ENCODE data around the gene VTN.

The VTN gene

DNA sequence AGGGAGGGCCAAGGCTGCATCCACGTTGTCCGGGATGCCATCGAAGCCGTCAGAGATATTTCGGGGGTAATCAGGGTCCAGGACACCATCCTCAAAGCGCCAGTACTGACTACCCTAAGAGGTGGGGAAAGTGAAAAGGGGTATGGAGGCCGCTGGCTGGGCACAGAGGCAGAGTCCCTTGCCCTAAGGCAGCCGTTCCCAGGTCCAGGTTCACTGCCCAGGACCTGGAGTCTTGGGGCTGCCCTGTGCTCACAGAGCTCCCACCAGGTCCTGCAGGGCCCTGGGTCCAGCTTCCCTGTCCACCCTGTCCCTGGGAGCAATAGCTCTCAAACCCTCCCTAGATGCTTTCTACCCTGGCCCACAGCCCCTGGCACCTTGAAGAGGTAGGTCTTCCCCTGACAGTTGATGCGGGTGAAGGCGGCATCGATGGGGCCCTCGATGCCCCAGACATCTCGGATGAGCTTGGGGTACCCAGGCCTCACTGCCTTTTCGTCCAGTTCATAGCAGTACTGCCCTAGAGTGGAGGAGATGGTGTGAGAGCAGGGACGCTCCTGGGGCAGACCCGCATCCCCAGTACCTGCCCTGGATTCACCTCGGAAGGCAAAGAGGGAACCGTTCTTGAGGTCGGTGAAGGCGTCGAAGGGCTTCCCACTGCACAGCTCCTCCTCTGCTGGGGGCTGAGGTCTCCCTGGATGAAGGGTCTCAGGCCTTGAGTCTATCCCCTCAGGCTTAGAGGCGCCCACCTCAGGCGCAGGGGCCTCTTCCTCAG is 1.0 kb downstream of the VTN start:
- DNase-seq (ENCODE audit: low spot score), result no peak

- peak; percentile 84 for DNase-seq (ENCODE audit: low spot score)
Observed at GRCh38 chr17:28368306-28368831, 1.7 kb downstream of the VTN start.

GRCh38 chr17:28367641-28368305 is 2.3 kb downstream of the VTN start:
- DNase-seq (ENCODE audit: low spot score), result no peak

DNA sequence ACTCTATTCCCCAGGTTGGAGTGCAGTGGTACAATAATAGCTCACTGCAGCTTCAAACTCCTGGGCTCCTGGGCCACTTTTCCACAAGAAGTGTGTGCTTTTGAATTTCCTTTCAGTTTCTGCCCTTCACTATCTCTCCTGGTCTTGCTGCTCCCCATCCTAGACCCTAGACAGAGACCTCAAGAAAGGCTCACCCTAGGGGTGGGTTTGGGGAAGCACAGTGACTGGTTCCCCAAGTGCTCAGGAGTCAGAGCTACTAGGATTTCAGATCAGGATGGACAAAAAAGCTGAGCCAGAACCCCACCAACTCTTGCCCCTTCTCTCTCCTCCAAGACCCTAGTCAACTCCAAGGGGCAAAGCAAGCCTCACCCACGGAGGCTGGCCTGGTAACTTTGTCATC is 3.5 kb downstream of the VTN start:
- no peak for DNase-seq (ENCODE audit: low spot score)

DNA sequence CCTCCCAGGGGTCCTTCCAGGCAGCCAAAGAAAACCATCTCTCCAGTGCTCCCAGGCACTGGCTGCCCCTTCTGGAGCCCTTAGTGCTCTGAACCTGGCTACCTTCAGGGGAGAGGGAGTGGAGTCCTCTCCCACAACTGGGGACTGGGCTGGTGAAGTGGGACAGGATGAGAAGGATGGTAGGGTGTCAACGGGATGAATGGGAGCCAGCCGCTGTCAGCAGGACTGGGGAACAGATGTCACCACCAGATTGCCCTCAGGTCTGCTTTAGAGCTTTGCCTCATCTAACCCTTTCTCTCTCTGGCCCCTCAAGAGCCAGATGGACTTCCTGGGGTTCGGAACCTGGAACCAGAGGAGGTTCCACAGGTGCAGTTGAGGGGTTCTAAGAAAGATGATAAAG is 4.6 kb downstream of the VTN start:
- no peak for DNase-seq (ENCODE audit: low spot score)

DNA sequence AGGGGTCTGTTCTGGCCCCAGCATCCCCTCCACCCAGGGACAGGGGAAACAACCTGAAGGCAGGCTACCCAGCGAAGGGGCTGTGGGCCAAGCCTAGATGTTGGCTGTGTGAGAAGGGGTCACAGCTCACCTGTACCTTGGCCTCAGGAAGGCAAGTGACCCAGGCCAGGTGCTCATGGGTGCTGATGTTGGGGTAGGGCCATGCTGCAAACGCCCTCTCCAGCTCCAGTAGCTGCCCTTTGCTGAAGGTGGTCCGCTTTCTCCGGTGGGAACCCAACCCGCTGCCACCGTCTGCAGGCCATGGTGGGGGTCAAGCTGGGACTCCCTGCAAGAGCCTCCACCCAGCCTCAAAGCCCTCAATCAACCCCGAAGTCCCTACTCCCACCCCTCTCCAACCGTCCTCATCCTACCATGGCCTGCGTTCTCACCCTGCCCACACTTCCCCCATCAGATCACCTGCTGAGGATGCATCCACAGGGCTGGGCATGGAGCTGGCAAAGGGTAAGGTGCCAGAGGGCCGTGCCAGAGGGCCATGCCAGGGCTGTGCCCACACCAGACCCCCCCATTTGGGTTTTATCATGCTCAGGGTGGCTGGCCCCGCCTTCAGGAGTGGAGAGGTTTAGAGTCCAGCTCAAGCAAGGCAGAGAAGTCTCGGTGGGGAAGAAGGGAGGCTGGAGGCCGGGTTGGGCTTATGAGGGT is 5.3 kb downstream of the VTN start, which contains the start of gene SEBOX:
Gene SEBOX (minus strand): TSS at position 535 of the 699 bp plus-strand sequence. CDS start 48 bp downstream, at position 487.
- no peak for DNase-seq (ENCODE audit: low spot score)

GRCh38 chr17:28363776-28364650 is 6.1 kb downstream of the VTN start:
- no peak for DNase-seq (ENCODE audit: low spot score)

DNA sequence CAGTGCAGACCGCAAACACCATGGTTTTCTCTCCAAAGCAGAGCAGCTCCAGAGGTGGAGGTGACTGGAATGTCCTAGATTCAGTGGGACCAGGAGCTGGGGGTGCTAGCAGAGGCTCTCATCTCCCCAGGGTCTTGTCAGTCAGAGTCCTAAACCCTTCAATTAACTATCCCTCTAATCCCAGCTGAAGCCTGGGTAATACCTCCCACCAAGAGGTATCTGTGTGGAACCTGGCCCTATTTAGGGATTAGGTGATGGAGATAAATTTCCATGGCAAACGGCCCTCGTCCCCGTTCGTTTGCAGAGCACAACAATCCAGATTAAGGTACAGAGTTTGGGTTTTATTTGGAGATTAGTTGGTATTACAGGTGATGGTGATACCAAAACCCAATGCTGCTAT is 6.9 kb downstream of the VTN start:
- no peak for DNase-seq (ENCODE audit: low spot score)

GRCh38 chr17:28357901-28358197 is 12.3 kb downstream of the VTN start:
- no peak for DNase-seq (ENCODE audit: low spot score)

GRCh38 chr17:28357061-28357900 is 12.8 kb downstream of the VTN start, which contains the start of gene POLDIP2:
TSS of gene POLDIP2 (minus strand) at chr17:28357527. CDS start at chr17:28357448, 79 bp downstream.
- peak; percentile 90 for DNase-seq (ENCODE audit: low spot score)

DNA sequence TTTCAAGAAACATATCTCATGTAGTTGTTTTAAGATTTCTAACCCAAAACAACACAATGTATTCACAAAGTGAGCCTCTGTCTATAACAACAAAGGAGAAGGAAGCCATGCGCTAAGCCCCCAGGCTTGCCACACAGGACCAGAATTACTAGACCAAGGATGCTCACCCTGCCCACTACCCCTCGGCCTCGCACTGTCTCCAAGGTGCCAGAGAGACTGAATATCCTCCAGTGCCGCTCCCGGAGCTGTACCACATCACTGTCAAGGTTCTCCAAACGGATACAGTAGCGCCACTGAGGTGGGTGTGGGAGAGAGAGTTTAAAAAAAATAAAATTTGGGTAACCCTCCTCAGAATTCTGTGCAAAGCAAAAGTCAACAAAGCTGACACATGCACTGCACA is 19.8 kb downstream of the VTN start:
- DNase-seq (ENCODE audit: low spot score), result no peak

GRCh38 chr17:28348979-28349378 is 21.1 kb downstream of the VTN start:
- no peak for DNase-seq (ENCODE audit: low spot score)

GRCh38 chr17:28347261-28347891 is 22.7 kb downstream of the VTN start:
- DNase-seq (ENCODE audit: low spot score), result no peak

DNA sequence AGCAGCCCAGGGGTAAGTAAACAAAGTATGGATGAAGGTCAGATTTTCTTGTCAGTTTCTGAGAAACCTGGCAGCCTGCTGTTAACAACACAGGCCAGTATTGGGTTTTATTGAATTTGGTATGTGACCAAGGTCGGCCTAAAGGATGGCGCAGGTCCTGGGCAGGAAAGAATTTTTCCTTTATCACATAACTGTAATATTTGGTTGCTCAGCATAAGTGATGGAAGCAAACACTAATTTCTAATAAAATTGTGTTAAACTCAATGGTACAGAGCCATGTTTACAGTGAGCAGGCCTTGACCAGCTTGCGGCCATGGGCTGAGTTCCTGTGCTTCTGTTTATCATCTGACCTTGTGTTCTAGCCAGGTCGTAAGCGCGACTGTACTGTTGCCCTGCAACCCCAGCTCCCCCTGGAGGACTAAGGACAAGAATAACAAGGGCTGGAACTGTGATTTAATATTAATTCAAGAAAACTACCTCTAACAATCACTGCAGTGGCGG is 23.3 kb downstream of the VTN start:
- no peak for DNase-seq (ENCODE audit: low spot score)

DNA sequence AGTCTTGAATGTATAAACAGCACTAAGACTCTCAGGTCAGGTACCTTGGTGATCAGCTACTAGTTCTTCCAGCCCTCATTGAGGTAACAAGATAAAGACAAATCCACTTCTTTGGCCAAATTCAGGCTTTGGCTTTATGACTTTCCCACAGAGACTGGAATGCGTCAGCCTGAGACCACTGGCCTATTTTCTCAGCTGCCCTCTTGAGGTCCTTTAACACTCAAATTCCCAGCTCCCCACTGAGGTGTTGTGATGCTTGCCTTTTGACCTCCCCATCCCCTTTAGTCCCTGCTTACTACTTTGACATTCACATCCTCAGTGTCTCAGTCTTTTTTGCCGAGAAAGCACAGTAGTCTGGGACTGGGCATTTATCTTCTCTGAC is 23.9 kb downstream of the VTN start:
- DNase-seq (ENCODE audit: low spot score), result no peak

- DNase-seq (ENCODE audit: low spot score), result no peak
Observed at GRCh38 chr17:28345419-28346198, 24.5 kb downstream of the VTN start.

- DNase-seq (ENCODE audit: low spot score), result no peak
Observed at GRCh38 chr17:28344435-28344901, 25.6 kb downstream of the VTN start.

GRCh38 chr17:28344011-28344410 is 26.1 kb downstream of the VTN start:
- DNase-seq (ENCODE audit: low spot score), result no peak

- no peak for DNase-seq (ENCODE audit: low spot score)
Observed at GRCh38 chr17:28343491-28343932, 26.6 kb downstream of the VTN start.

Data from HuH-7.5 (cell line).